GM18517 (cell line): ENCODE measurements around the gene SULT1A1.
"Not testable (repeated sequence)": the region's sequence is repeated elsewhere in the genome, so short reads cannot be mapped to it uniquely, and the experiment has no call there.

Experiments
- ATAC-seq: cut with Tn5 transposase; IDR thresholded peaks from one replicate; pipeline ENCODE4 v1.9.1; 2021; ENCODE audit warnings: mild to moderate bottlenecking, moderate library complexity; ENCODE audit not compliant: unreplicated experiment

Gene SULT1A1

GRCh38 chr16:28608867-28609596, 812 bp downstream of the SULT1A1 start:
- not testable (repeated sequence) for ATAC-seq

- not testable (repeated sequence) for ATAC-seq
These were observed 1.4 kb downstream of the SULT1A1 start for GRCh38 chr16:28608496-28608808.

GRCh38 chr16:28607681-28608495, 2.0 kb downstream of the SULT1A1 start:
- ATAC-seq = not testable (repeated sequence)

- no peak for ATAC-seq
These were observed 2.7 kb downstream of the SULT1A1 start for GRCh38 chr16:28607116-28607623.

GRCh38 chr16:28606291-28607115, 3.3 kb downstream of the SULT1A1 start:
- no peak for ATAC-seq

- ATAC-seq = no peak
These were observed 5.7 kb downstream of the SULT1A1 start for GRCh38 chr16:28604186-28604565.

GRCh38 chr16:28603381-28604185, 6.3 kb downstream of the SULT1A1 start:
- ATAC-seq = no peak

GRCh38 chr16:28602529-28602928, 7.3 kb downstream of the SULT1A1 start:
- no peak for ATAC-seq

GRCh38 chr16:28602062-28602461, 7.8 kb downstream of the SULT1A1 start:
- not testable (repeated sequence) for ATAC-seq

GRCh38 chr16:28601589-28601988, 8.3 kb downstream of the SULT1A1 start:
- not testable (repeated sequence) for ATAC-seq

- not testable (repeated sequence) for ATAC-seq
These were observed 8.9 kb downstream of the SULT1A1 start for GRCh38 chr16:28600965-28601364.

GRCh38 chr16:28599377-28600285, 10.2 kb downstream of the SULT1A1 start:
- peak; percentile 68 for ATAC-seq

GRCh38 chr16:28597692-28598261, 12.1 kb downstream of the SULT1A1 start:
- ATAC-seq = no peak

GRCh38 chr16:28596840-28597691, 12.8 kb downstream of the SULT1A1 start, which contains the start of gene SULT1A2:
Gene SULT1A2, minus strand, starts transcription at chr16:28597050. Its CDS starts 1,120 bp downstream, at chr16:28595930.
- no peak for ATAC-seq

GRCh38 chr16:28596115-28596630, 13.7 kb downstream of the SULT1A1 start:
- no peak for ATAC-seq

- ATAC-seq = not testable (repeated sequence)
These were observed 14.4 kb downstream of the SULT1A1 start for GRCh38 chr16:28595451-28595850.

- ATAC-seq = no peak
These were observed 16.8 kb downstream of the SULT1A1 start for GRCh38 chr16:28592979-28593553.
